GM23338 (cell line): ENCODE data around the gene ERAP2. TPM values are rescaled to one million over a fixed set of nuclear protein-coding genes. Genes with fewer than 3 reads are reported as not detected.

ENCODE experiments used
- ATAC-seq: fragments of 200-7000 bp; cut with Tn5 transposase; 3 replicates; pipeline ENCODE4 v1.9.1; 2020
- DNase-seq: peaks from one replicate; pipeline ENCODE4 v3.0.0-alpha.2; 2015; ENCODE audit warnings: low spot score
- H2AFZ ChIP-seq: fragments of 200-600 bp; sonication (generic); 2 replicates; pipeline ENCODE4 v1.8.0; 2016; ENCODE audit warnings: antibody characterized with exemption, mild to moderate bottlenecking, moderate library complexity
- H3F3A ChIP-seq: fragments of 200-600 bp; sonication (generic); replicated peaks from 2 replicates; pipeline ENCODE4 v1.8.0; 2017; ENCODE audit warnings: antibody characterized with exemption, mixed run types, low read depth
- H3K27ac ChIP-seq: fragments of 200-600 bp; sonication (generic); 2 replicates; pipeline ENCODE4 v1.6.1; 2016; ENCODE audit warnings: low read depth
- H3K27me3 ChIP-seq: fragments of 200-600 bp; sonication (generic); 2 replicates; pipeline ENCODE4 v1.8.0; 2016; ENCODE audit warnings: mild to moderate bottlenecking, mixed run types, moderate library complexity; ENCODE audit not compliant: insufficient read depth
- H3K36me3 ChIP-seq: fragments of 200-600 bp; sonication (generic); 2 replicates; pipeline ENCODE4 v1.8.0; 2016; ENCODE audit warnings: mild to moderate bottlenecking; ENCODE audit not compliant: insufficient read depth
- H3K4me1 ChIP-seq: fragments of 200-600 bp; sonication (generic); 2 replicates; pipeline ENCODE4 v1.8.0; 2016; ENCODE audit warnings: mild to moderate bottlenecking, moderate library complexity; ENCODE audit not compliant: insufficient read depth
- H3K4me2 ChIP-seq: fragments of 200-600 bp; sonication (generic); 2 replicates; pipeline ENCODE4 v1.7.1; 2017; ENCODE audit warnings: mixed run types
- H3K4me3 ChIP-seq: fragments of 200-600 bp; sonication (generic); 2 replicates; pipeline ENCODE4 v1.6.1; 2016; ENCODE audit warnings: mixed run types
- H3K79me2 ChIP-seq: fragments of 200-600 bp; sonication (generic); replicated peaks from 2 replicates; pipeline ENCODE4 v1.8.0; 2017; ENCODE audit warnings: mild to moderate bottlenecking; ENCODE audit not compliant: insufficient read depth
- H3K9me2 ChIP-seq: fragments of 200-600 bp; sonication (generic); 2 replicates; pipeline ENCODE4 v1.8.0; 2017; ENCODE audit not compliant: insufficient read depth
- H4K20me1 ChIP-seq: fragments of 200-600 bp; sonication (generic); replicated peaks from 2 replicates; pipeline ENCODE4 v1.8.0; 2017; ENCODE audit warnings: mild to moderate bottlenecking; ENCODE audit not compliant: insufficient read depth
- H3K27ac Mint-ChIP-seq: 2 replicates; pipeline ENCODE4 v1.8.0; 2020; ENCODE audit warnings: inconsistent platforms, mild to moderate bottlenecking, moderate library complexity, mixed read lengths
- H3K27me3 Mint-ChIP-seq: 3 replicates; pipeline ENCODE4 v1.8.0; 2022; ENCODE audit warnings: low read depth, mild to moderate bottlenecking, moderate library complexity, mixed read lengths, inconsistent platforms; ENCODE audit not compliant: insufficient read depth, poor library complexity
- H3K36me3 Mint-ChIP-seq: 3 replicates; pipeline ENCODE4 v1.8.0; 2021; ENCODE audit warnings: low read depth, mild to moderate bottlenecking, inconsistent platforms, moderate library complexity, mixed read lengths
- H3K4me1 Mint-ChIP-seq: 3 replicates; pipeline ENCODE4 v1.8.0; 2020; ENCODE audit warnings: mild to moderate bottlenecking, inconsistent platforms, mixed read lengths
- H3K4me3 Mint-ChIP-seq: 3 replicates; pipeline ENCODE4 v1.8.0; 2021; ENCODE audit warnings: moderate library complexity, mild to moderate bottlenecking, inconsistent platforms, mixed read lengths
- H3K9me3 Mint-ChIP-seq: 3 replicates; pipeline ENCODE4 v1.8.0; 2020; ENCODE audit warnings: moderate library complexity, mild to moderate bottlenecking, inconsistent platforms, mixed read lengths
- CREB1 ChIP-seq: fragments of 250-450 bp; sonication (Bioruptor Pico); IDR thresholded peaks from 2 replicates; pipeline ENCODE4 v1.5.0; 2020; ENCODE audit warnings: low read depth, mild to moderate bottlenecking, moderate library complexity
- CTCF ChIP-seq, 2 experiments: fragments of 200-600 bp in 1 of 2; sonication (generic) in 1 of 2; conservative IDR thresholded peaks; 2 replicates each; pipeline versions ENCODE4 v1.5.1 to v1.6.1; 2016 to 2017; ENCODE audit warnings: antibody characterized with exemption in 2 of 2, low read depth in 2 of 2, mild to moderate bottlenecking in 2 of 2, moderate library complexity in 1 of 2
- REST ChIP-seq: IDR thresholded peaks from one replicate; pipeline ENCODE4 v1.6.1; 2018; ENCODE audit warnings: antibody characterized with exemption; ENCODE audit not compliant: unreplicated experiment
- ZNF114 ChIP-seq: fragments of 250-450 bp; sonication (Bioruptor Pico); IDR thresholded peaks from 2 replicates; pipeline ENCODE4 v1.5.0; 2020; ENCODE audit warnings: mild to moderate bottlenecking, moderate library complexity
- ZNF331 ChIP-seq: fragments of 250-450 bp; sonication (Bioruptor Pico); IDR thresholded peaks from 2 replicates; pipeline ENCODE4 v1.5.0; 2020; ENCODE audit warnings: low read depth, mild to moderate bottlenecking, moderate library complexity
- ZNF462 ChIP-seq: fragments of 250-450 bp; sonication (Bioruptor Pico); IDR thresholded peaks from 2 replicates; pipeline ENCODE4 v1.5.0; 2020; ENCODE audit warnings: mild to moderate bottlenecking, moderate library complexity
- polyA plus RNA-seq: library from polyadenylated mRNA; unstranded; fragments of >200 nt; fragmentation: Nextera tagmentation; extraction: Ambion mirVana; gene quantifications from 2 replicates; pipeline ENCODE4 v1.2.1, GENCODE V29; 2016
- total RNA-seq: library from RNA; depleted of rRNA; stranded (reverse); fragments of >200 nt; shearing (Covaris generic); gene quantifications from 2 replicates; pipeline ENCODE4 v1.2.3, GENCODE V29; 2014

Gene ERAP2
- total and polyA plus RNA-seq, 2 experiments from 2014 or later = 0.73 TPM; not detected in 1

GRCh38 chr5:96870094-96871026 lies 5.9 kb upstream of the ERAP2 start (continued):
- TF ChIP-seq CREB1 (no peak), ZNF114 (CRISPR knock-in tag) (no peak), CTCF (conservative IDR thresholded peaks at IDR 0.05; ENCODE audit: low read depth in 2 of 2) (no peak)

GRCh38 chr5:96871027-96871399 lies 5.3 kb upstream of the ERAP2 start:
- no peak overlapping the region for H3K4me3 Mint-ChIP-seq
- Histone ChIP-seq H3K4me1 (peaks cover 15% of the 10 kb centered on the region; the same call in 1 of the 2 replicates), H3K79me2 (no peaks in the 10 kb centered on the region), H3K36me3 (no peaks in the 10 kb centered on the region), H3K4me2 (no peak overlapping the region), H3K9me2 (no peaks in the 10 kb centered on the region), H3F3A (no peaks in the 10 kb centered on the region), H3K4me3 (no peak overlapping the region), H3K27me3 (no peaks in the 10 kb centered on the region), H4K20me1 (no peaks in the 10 kb centered on the region), H3K27ac (no peak overlapping the region), H2AFZ (no peak overlapping the region)
- no peaks in the 10 kb centered on the region for H3K36me3 Mint-ChIP-seq
- DNase-seq = peak; percentile 38
- H3K27ac Mint-ChIP-seq = 0 out of 2 replicates have a peak overlapping the region, but pooled peaks have one; percentile 11
- H3K4me1 Mint-ChIP-seq = peaks cover 31% of the 10 kb centered on the region
- peak; percentile 74 for ATAC-seq
- H3K9me3 Mint-ChIP-seq = no peaks in the 10 kb centered on the region
- TF ChIP-seq CTCF (conservative IDR thresholded peaks at IDR 0.05; ENCODE audit: low read depth in 2 of 2) (no peak), ZNF331 (CRISPR knock-in tag) (no peak), ZNF462 (0 out of 2 replicates have a peak, but pooled peaks have one; percentile 60), REST (no peak), ZNF114 (CRISPR knock-in tag) (no peak)
- no peaks in the 10 kb centered on the region for H3K27me3 Mint-ChIP-seq
